H1 (cell line): ENCODE results near the gene PAIP2B. TPM values are rescaled to one million over a fixed set of nuclear protein-coding genes. Genes with fewer than 3 reads are reported as not detected.

ENCODE experiments used
- CTCF ChIA-PET: fragments of 300-600 bp; sonication (Branson Sonifier 250); formaldehyde crosslinking; loops from one replicate; lab custom pipeline; 2021; ENCODE audit not compliant: partially characterized antibody; lab: Charles Lee
- POLR2A ChIA-PET: fragments of 300-600 bp; sonication (Branson Sonifier 250); formaldehyde crosslinking; loops from one replicate; lab custom pipeline; 2021; ENCODE audit warnings: inconsistent platforms; ENCODE audit not compliant: partially characterized antibody; lab: Charles Lee
- DNase-seq, 2 experiments: peaks; one replicate each; pipeline versions ENCODE4 v3.0.0 to v3.0.0-alpha.2; 2010 to 2022; ENCODE audit warnings: low spot score in 2 of 2, low read depth in 1 of 2, mixed read lengths in 1 of 2
- FAIRE-seq: peaks from 2 replicates; lab custom pipeline; 2011; peaks lifted over from hg19 to GRCh38; lab: Jason Lieb, UNC
- H2AFZ ChIP-seq: 2 replicates; pipeline ENCODE4 v1.8.1; 2012; ENCODE audit warnings: low read length, inconsistent platforms
- H2AK5ac ChIP-seq: 2 replicates; pipeline ENCODE4 v1.6.1; 2013; ENCODE audit warnings: low read depth, low read length
- H2BK120ac ChIP-seq: replicated peaks from 2 replicates; pipeline ENCODE3; 2013; ENCODE audit warnings: low read depth, low read length, inconsistent platforms
- H2BK12ac ChIP-seq: 2 replicates; pipeline ENCODE4 v1.6.1; 2013; ENCODE audit warnings: low read depth, low read length
- H2BK15ac ChIP-seq: 2 replicates; pipeline ENCODE4 v1.6.1; 2013; ENCODE audit warnings: low read length
- H2BK20ac ChIP-seq: 2 replicates; pipeline ENCODE4 v1.6.1; 2013; ENCODE audit warnings: low read length
- H2BK5ac ChIP-seq: 2 replicates; pipeline ENCODE4 v1.6.1; 2013; ENCODE audit warnings: low read depth, low read length
- H3K14ac ChIP-seq: 2 replicates; pipeline ENCODE4 v1.6.1; 2013; ENCODE audit warnings: inconsistent platforms; ENCODE audit not compliant: insufficient read length
- H3K18ac ChIP-seq: 2 replicates; pipeline ENCODE4 v1.6.1; 2013; ENCODE audit warnings: low read length; ENCODE audit errors: extremely low read depth
- H3K23ac ChIP-seq: 2 replicates; pipeline ENCODE4 v1.6.1; 2013; ENCODE audit warnings: inconsistent platforms; ENCODE audit not compliant: insufficient read length
- H3K23me2 ChIP-seq: 2 replicates; pipeline ENCODE4 v1.6.1; 2013; ENCODE audit warnings: low read depth, low read length
- H3K27ac ChIP-seq: 2 replicates; pipeline ENCODE4 v1.6.1; 2011; ENCODE audit warnings: low read depth, low read length, inconsistent platforms
- H3K27me3 ChIP-seq, 4 experiments: replicated peaks in 1 of 4; 1 replicate in 1 of 4; 2 replicates in 3 of 4; pipeline versions ENCODE4 v1.6.1 to v1.8.1; 2011 to 2013; ENCODE audit warnings: low read length in 3 of 4, mild to moderate bottlenecking in 3 of 4, inconsistent platforms in 2 of 4, mixed read lengths in 2 of 4, moderate library complexity in 1 of 4; ENCODE audit not compliant: control insufficient read depth in 3 of 4, insufficient read depth in 3 of 4; ENCODE audit errors: extremely low read depth in 1 of 4
- H3K36me3 ChIP-seq, 4 experiments: 2 replicates each; pipeline versions ENCODE4 v1.6.1 to v1.8.1; 2011 to 2013; ENCODE audit warnings: mild to moderate bottlenecking in 4 of 4, low read length in 3 of 4, moderate library complexity in 2 of 4, control low read depth in 1 of 4, inconsistent platforms in 1 of 4; ENCODE audit not compliant: insufficient read depth in 4 of 4, control insufficient read depth in 2 of 4
- H3K4ac ChIP-seq: replicated peaks from 2 replicates; pipeline ENCODE3; 2013; ENCODE audit warnings: low read length, low read depth, mixed read lengths, inconsistent platforms; ENCODE audit not compliant: insufficient read length
- H3K4me1 ChIP-seq, 4 experiments: replicated peaks in 1 of 4; 1 replicate in 1 of 4; 2 replicates in 3 of 4; pipeline versions ENCODE4 v1.6.1 to v1.8.1; 2011 to 2013; ENCODE audit warnings: low read length in 3 of 4, inconsistent platforms in 2 of 4, mixed read lengths in 1 of 4; ENCODE audit not compliant: insufficient read depth in 4 of 4, control insufficient read depth in 3 of 4
- H3K4me2 ChIP-seq, 2 experiments: 2 replicates each; pipeline versions ENCODE4 v1.6.1 to v1.8.1; 2011 to 2013; ENCODE audit warnings: low read depth in 2 of 2, low read length in 2 of 2, control low read depth in 1 of 2, inconsistent platforms in 1 of 2, mild to moderate bottlenecking in 1 of 2; ENCODE audit not compliant: insufficient read depth in 1 of 2
- H3K4me3 ChIP-seq, 4 experiments: fragments of 200-600, 300-600 bp in 1 of 4; sonication (generic), shearing (Covaris generic), sonication (Bioruptor Twin) in 1 of 4; 2 replicates each; pipeline versions ENCODE4 v1.5.1 to v1.8.1; 2011 to 2016; ENCODE audit warnings: low read length in 4 of 4, low read depth in 3 of 4, control low read depth in 2 of 4, inconsistent platforms in 2 of 4, mild to moderate bottlenecking in 2 of 4, mixed read lengths in 1 of 4, moderate library complexity in 1 of 4; ENCODE audit not compliant: insufficient read depth in 2 of 4; ENCODE audit errors: extremely low read depth in 1 of 4
- H3K56ac ChIP-seq: replicated peaks from 2 replicates; pipeline ENCODE3; 2013; ENCODE audit warnings: low read depth, mild to moderate bottlenecking, mixed read lengths, low read length, inconsistent platforms; ENCODE audit not compliant: insufficient read length
- H3K79me1 ChIP-seq: 2 replicates; pipeline ENCODE4 v1.6.1; 2013; ENCODE audit warnings: low read depth, low read length, control low read depth
- H3K79me2 ChIP-seq, 2 experiments: 2 replicates each; pipeline versions ENCODE4 v1.6.1 to v1.8.1; 2012 to 2013; ENCODE audit warnings: low read length in 2 of 2, mild to moderate bottlenecking in 2 of 2, inconsistent platforms in 1 of 2; ENCODE audit not compliant: insufficient read depth in 2 of 2, control insufficient read depth in 1 of 2
- H3K9ac ChIP-seq, 4 experiments: replicated peaks in 1 of 4; 1 replicate in 1 of 4; 2 replicates in 3 of 4; pipeline versions ENCODE4 v1.6.1 to v1.8.1; 2011 to 2013; ENCODE audit warnings: low read depth in 3 of 4, low read length in 3 of 4, control low read depth in 2 of 4, mild to moderate bottlenecking in 2 of 4, moderate library complexity in 2 of 4, inconsistent platforms in 1 of 4; ENCODE audit errors: extremely low read depth in 1 of 4
- H3K9me3 ChIP-seq, 2 experiments: 2 replicates each; pipeline versions ENCODE4 v1.6.1 to v1.8.1; 2012 to 2013; ENCODE audit warnings: mild to moderate bottlenecking in 2 of 2, moderate library complexity in 2 of 2, control low read depth in 1 of 2, inconsistent platforms in 1 of 2, low read depth in 1 of 2, low read length in 1 of 2, mixed read lengths in 1 of 2; ENCODE audit not compliant: insufficient read depth in 2 of 2
- H4K20me1 ChIP-seq, 2 experiments: replicated peaks in 1 of 2; 2 replicates each; pipeline versions ENCODE3 to v1.8.1; 2011 to 2013; ENCODE audit warnings: inconsistent platforms in 2 of 2, low read length in 2 of 2, mild to moderate bottlenecking in 1 of 2; ENCODE audit not compliant: insufficient read depth in 2 of 2, control insufficient read depth in 1 of 2
- H4K5ac ChIP-seq: 2 replicates; pipeline ENCODE4 v1.6.1; 2013; ENCODE audit warnings: low read length, low read depth, mixed read lengths, inconsistent platforms; ENCODE audit not compliant: insufficient read length
- H4K8ac ChIP-seq: 2 replicates; pipeline ENCODE4 v1.8.0; 2013; ENCODE audit warnings: mild to moderate bottlenecking, moderate library complexity, low read length, inconsistent platforms; ENCODE audit not compliant: insufficient read depth; ENCODE audit errors: extremely low read depth
- H4K91ac ChIP-seq: replicated peaks from 2 replicates; pipeline ENCODE3; 2013; ENCODE audit warnings: low read length, mixed read lengths, inconsistent platforms; ENCODE audit not compliant: insufficient read length
- EGR1 ChIP-seq: IDR thresholded peaks from 2 replicates; pipeline ENCODE4 v1.6.1; 2011; ENCODE audit warnings: low read depth, low read length, borderline replicate concordance
- HDAC2 ChIP-seq, 2 experiments: fragments of 300-600 bp in 1 of 2; sonication (generic) in 1 of 2; IDR thresholded peaks; 2 replicates each; pipeline ENCODE4 v1.6.1; 2011 to 2012; ENCODE audit warnings: low read depth in 2 of 2, low read length in 2 of 2, mild to moderate bottlenecking in 2 of 2, moderate library complexity in 2 of 2, borderline replicate concordance in 1 of 2, inconsistent platforms in 1 of 2
- HDAC6 ChIP-seq: IDR thresholded peaks from one replicate; pipeline ENCODE4 v1.7.1; 2012; ENCODE audit warnings: low read depth, mild to moderate bottlenecking, inconsistent platforms, low read length, moderate library complexity
- KDM4A ChIP-seq: IDR thresholded peaks from one replicate; pipeline ENCODE4 v1.7.1; 2012; ENCODE audit warnings: low read depth, mild to moderate bottlenecking, moderate library complexity, low read length, inconsistent platforms; ENCODE audit not compliant: severe bottlenecking
- RBBP5 ChIP-seq: IDR thresholded peaks from 2 replicates; pipeline ENCODE4 v1.7.1; 2012; ENCODE audit warnings: low read depth, mild to moderate bottlenecking, inconsistent platforms, low read length, moderate library complexity, borderline replicate concordance
- RFX5 ChIP-seq: IDR thresholded peaks from 2 replicates; pipeline ENCODE4 v1.6.1; 2011; ENCODE audit warnings: low read depth, low read length, improper control_type of control experiment, borderline replicate concordance
- SIN3A ChIP-seq, 2 experiments: IDR thresholded peaks in 1 of 2; conservative IDR thresholded peaks in 1 of 2; 2 replicates each; pipeline ENCODE4 v1.6.1; 2011 to 2012; ENCODE audit warnings: low read length in 2 of 2, improper control_type of control experiment in 1 of 2, low read depth in 1 of 2, mild to moderate bottlenecking in 1 of 2
- SIRT6 ChIP-seq: IDR thresholded peaks from one replicate; pipeline ENCODE4 v1.7.1; 2012; ENCODE audit warnings: low read length, inconsistent platforms
- TAF1 ChIP-seq: IDR thresholded peaks from 2 replicates; pipeline ENCODE4 v1.6.1; 2011; ENCODE audit warnings: mild to moderate bottlenecking, low read depth, low read length
- TEAD4 ChIP-seq: IDR thresholded peaks from 2 replicates; pipeline ENCODE4 v1.6.1; 2012; ENCODE audit warnings: low read depth, low read length, inconsistent platforms, mixed read lengths
- YY1 ChIP-seq: IDR thresholded peaks from 2 replicates; pipeline ENCODE4 v1.6.1; 2011; ENCODE audit warnings: low read depth, mild to moderate bottlenecking, low read length
- ZNF274 ChIP-seq: IDR thresholded peaks from 2 replicates; pipeline ENCODE4 v1.7.0; 2012; ENCODE audit warnings: low read length, borderline replicate concordance; ENCODE audit errors: extremely low read depth
- WGBS, 2 experiments: shearing (Covaris generic) in 1 of 2; methylation state at CpG; one replicate each; pipeline versions ENCODE4 v1.1.6 to v1.1.7; 2013 to 2015; ENCODE audit warnings: low lambda C conversion rate in 2 of 2, mixed read lengths in 2 of 2, inconsistent platforms in 1 of 2, low coverage in 1 of 2, missing lambda C conversion rate in 1 of 2; ENCODE audit not compliant: insufficient replicate concordance in 2 of 2, insufficient coverage in 1 of 2, insufficient read length in 1 of 2; ENCODE audit errors: extremely low coverage in 1 of 2, missing lambda C conversion rate in 1 of 2; 5-methylcytosine and 5-hydroxymethylcytosine counted together
- polyA plus RNA-seq, 7 experiments: library from polyadenylated mRNA; depleted of rRNA in 3 of 7; stranded (reverse) in 5 of 7; unstranded in 2 of 7; fragments of >200 nt in 5 of 7; fragments of 200-250 nt in 2 of 7; gene quantifications; 1 replicate in 5 of 7; 2 replicates in 1 of 7; 4 replicates in 1 of 7; pipeline versions ENCODE4 v1.2.1 to v1.2.3, GENCODE V29; 2011 to 2013; ENCODE audit warnings: missing spikeins in 2 of 7, mixed read lengths in 2 of 7
- total RNA-seq: library from RNA; stranded (reverse); fragmentation: NEBNext Ultra II Directional; extraction: Animal tissue kit (Norgen Biotek cat#: 25700); gene quantifications from 2 replicates; pipeline ENCODE4 v1.2.1, GENCODE V29; 2021
- TF ChIP-seq, protein P1 (sequence below): IDR thresholded peaks from 2 replicates; pipeline ENCODE4 v1.6.1; 2012; ENCODE audit warnings: inconsistent platforms

Gene PAIP2B
- total and polyA plus RNA-seq, 2 of the 8 experiments (the other 6 are each of a cell fraction or from before 2014, with no cell fraction given), result 8.4 to 31.3 TPM

GRCh38 chr2:71254078-71254477 lies 27.2 kb upstream of the PAIP2B start:
- POLR2A ChIA-PET, result no interaction called here
- no peaks in the 10 kb centered on the region for H3K36me3 ChIP-seq
- H3K9me3 ChIP-seq, result peaks cover 0 to 4% of the 10 kb centered on the region in 2 experiments; a peak in 1 of 4 replicates
- H4K5ac ChIP-seq, result no peak overlapping the region
- no peak overlapping the region for H3K18ac ChIP-seq
- no peaks in the 10 kb centered on the region for H3K79me1 ChIP-seq
- no peak overlapping the region for H2AK5ac ChIP-seq
- H2AFZ ChIP-seq, result no peak overlapping the region
- no peak overlapping the region for H3K4me2 ChIP-seq
- H3K56ac ChIP-seq, result no peak overlapping the region
- no peak overlapping the region for H3K23ac ChIP-seq
- H3K9ac ChIP-seq, result no peak overlapping the region
- no peak overlapping the region for H4K8ac ChIP-seq
- H3K79me2 ChIP-seq, result no peaks in the 10 kb centered on the region
- H3K4me1 ChIP-seq, result peaks cover 0 to 2% (median 0%) of the 10 kb centered on the region in 4 experiments; a peak in 1 of 7 replicates
- 93% methylated on average over 2 of the region's 3 CpGs; no CpG with 5 or more reads in 1 of the 2 experiments for WGBS, 2 experiments
- no peak overlapping the region for H2BK15ac ChIP-seq
- CTCF ChIA-PET, result interaction anchor here (0.9 to 1.5 kb wide), 3 partner anchors 18 to 29 kb away, joined by 3 to 4 read pairs (median 3); no protein-coding TSS in a partner anchor
- H3K23me2 ChIP-seq, result no peaks in the 10 kb centered on the region
- H3K4me3 ChIP-seq, result no peak overlapping the region
- FAIRE-seq, result no peak
- H4K20me1 ChIP-seq, result no peaks in the 10 kb centered on the region
- no peak overlapping the region for H3K4ac ChIP-seq
- H2BK5ac ChIP-seq, result no peak overlapping the region
- no peak overlapping the region for H2BK120ac ChIP-seq
- no peaks in the 10 kb centered on the region for H3K27me3 ChIP-seq
- no peak overlapping the region for H4K91ac ChIP-seq
- no peak overlapping the region for H2BK12ac ChIP-seq
- no peak overlapping the region for H2BK20ac ChIP-seq
- no peak overlapping the region for H3K27ac ChIP-seq
- no peak for DNase-seq
- H3K14ac ChIP-seq, result no peak overlapping the region
- TF ChIP-seq TAF1, result no peak
- TF ChIP-seq, protein P1, sequence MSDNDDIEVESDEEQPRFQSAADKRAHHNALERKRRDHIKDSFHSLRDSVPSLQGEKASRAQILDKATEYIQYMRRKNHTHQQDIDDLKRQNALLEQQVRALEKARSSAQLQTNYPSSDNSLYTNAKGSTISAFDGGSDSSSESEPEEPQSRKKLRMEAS, result no peak
- no peak for TF ChIP-seq HDAC2 (IDR thresholded peaks at IDR 0.05; ENCODE audit: borderline replicate concordance in 1 of 2, low read depth in 2 of 2, low read length in 2 of 2)
- TF ChIP-seq SIN3A (conservative IDR thresholded peaks at IDR 0.05 in 1 of 2, IDR thresholded peaks at IDR 0.05 in 1 of 2; ENCODE audit: low read depth in 1 of 2, low read length in 2 of 2), result no peak
- TF ChIP-seq KDM4A, result no peak
- no peak for TF ChIP-seq ZNF274
- no peak for TF ChIP-seq TEAD4
- no peak for TF ChIP-seq EGR1
- TF ChIP-seq RBBP5, result no peak
- TF ChIP-seq HDAC6, result no peak
- TF ChIP-seq YY1, result no peak
- TF ChIP-seq RFX5, result no peak
- no peak for TF ChIP-seq SIRT6
